Measurements from ENCODE around the gene MYO3B. TPM values are rescaled to one million over a fixed set of nuclear protein-coding genes. Genes with fewer than 3 reads are reported as not detected.

The MYO3B gene
- total and polyA plus RNA-seq, 2 donors (not counting 1 experiment from before 2014, with no cell fraction given) = not detected

DNA sequence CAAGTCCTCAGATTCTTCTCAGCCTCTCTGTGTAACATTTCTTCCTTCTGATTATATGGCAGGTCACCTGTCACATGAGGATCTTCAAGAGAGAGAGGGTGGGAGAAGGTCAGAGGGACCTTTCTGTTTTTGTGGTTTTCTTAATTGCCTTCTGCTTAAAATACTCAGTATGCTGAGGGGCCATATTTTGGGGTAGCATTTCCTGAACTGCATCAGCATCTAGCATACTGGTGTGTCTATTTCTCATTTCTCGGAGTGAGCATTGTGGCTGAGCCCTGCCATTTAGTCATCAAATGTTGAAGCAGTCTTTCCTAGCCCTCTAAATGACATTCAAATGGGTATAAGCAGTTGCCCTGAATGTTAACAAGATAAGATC lies 162.7 kb downstream of the MYO3B start:
- CTCF ChIA-PET = no interaction called here
- no peak for TF ChIP-seq EZH2 (IDR thresholded peaks at IDR 0.05; ENCODE audit: borderline replicate concordance, insufficient read depth, low read depth, low read length, poor library complexity, severe bottlenecking)
- TF ChIP-seq, protein P1, sequence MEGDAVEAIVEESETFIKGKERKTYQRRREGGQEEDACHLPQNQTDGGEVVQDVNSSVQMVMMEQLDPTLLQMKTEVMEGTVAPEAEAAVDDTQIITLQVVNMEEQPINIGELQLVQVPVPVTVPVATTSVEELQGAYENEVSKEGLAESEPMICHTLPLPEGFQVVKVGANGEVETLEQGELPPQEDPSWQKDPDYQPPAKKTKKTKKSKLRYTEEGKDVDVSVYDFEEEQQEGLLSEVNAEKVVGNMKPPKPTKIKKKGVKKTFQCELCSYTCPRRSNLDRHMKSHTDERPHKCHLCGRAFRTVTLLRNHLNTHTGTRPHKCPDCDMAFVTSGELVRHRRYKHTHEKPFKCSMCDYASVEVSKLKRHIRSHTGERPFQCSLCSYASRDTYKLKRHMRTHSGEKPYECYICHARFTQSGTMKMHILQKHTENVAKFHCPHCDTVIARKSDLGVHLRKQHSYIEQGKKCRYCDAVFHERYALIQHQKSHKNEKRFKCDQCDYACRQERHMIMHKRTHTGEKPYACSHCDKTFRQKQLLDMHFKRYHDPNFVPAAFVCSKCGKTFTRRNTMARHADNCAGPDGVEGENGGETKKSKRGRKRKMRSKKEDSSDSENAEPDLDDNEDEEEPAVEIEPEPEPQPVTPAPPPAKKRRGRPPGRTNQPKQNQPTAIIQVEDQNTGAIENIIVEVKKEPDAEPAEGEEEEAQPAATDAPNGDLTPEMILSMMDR (IDR thresholded peaks at IDR 0.05) = no peak
- Histone ChIP-seq H3K9ac (ENCODE audit: low read length) (no peak overlapping the region), H4K20me1 (ENCODE audit: control insufficient read depth, insufficient read depth, low read length, poor library complexity, severe bottlenecking) (no peaks in the 10 kb centered on the region), H3K4me1 (ENCODE audit: control insufficient read depth in 2 of 2, insufficient read depth in 2 of 2, low read length in 2 of 2) (no peaks in the 10 kb centered on the region), H3K79me2 (ENCODE audit: control insufficient read depth, insufficient read depth, low read length) (no peaks in the 10 kb centered on the region), H3K36me3 (replicated peaks in 1 of 2; ENCODE audit: control extremely low read depth in 1 of 2, control insufficient read depth in 1 of 2, extremely low read depth in 1 of 2, insufficient read depth in 2 of 2, low read length in 1 of 2) (no peaks in the 10 kb centered on the region), H3K27me3 (replicated peaks in 1 of 4; ENCODE audit: control extremely low read depth in 1 of 4, control insufficient read depth in 3 of 4, insufficient read depth in 4 of 4, low read length in 3 of 4) (peaks cover 0 to 3% (median 0%) of the 10 kb centered on the region in 4 experiments), H2AFZ (ENCODE audit: insufficient read depth, low read depth, low read length, poor library complexity, severe bottlenecking) (no peak overlapping the region), H3K4me3 (ENCODE audit: control extremely low read depth in 1 of 5, extremely low read depth in 1 of 5, insufficient read depth in 1 of 5, low read depth in 2 of 5, low read length in 4 of 5) (no peak overlapping the region), H3K9me3 (ENCODE audit: control extremely low read depth in 1 of 3, control insufficient read depth in 2 of 3, insufficient read depth in 1 of 3, low read length in 2 of 3) (no peaks in the 10 kb centered on the region), H3K27ac (ENCODE audit: low read length in 2 of 2) (no peak overlapping the region), H3K4me2 (replicated peaks; ENCODE audit: low read depth, low read length, poor library complexity, severe bottlenecking) (no peak overlapping the region)
- peaks cover 6% of the 10 kb centered on the region for H3K27me3 Mint-ChIP-seq
- H3K27ac Mint-ChIP-seq = no peak overlapping the region
- POLR2A ChIA-PET = no interaction called here
- ATAC-seq (ENCODE audit: low read depth) = no peak
- no peaks in the 10 kb centered on the region for H3K9me3 Mint-ChIP-seq (ENCODE audit: insufficient read depth)
- H3K4me3 Mint-ChIP-seq = no peak overlapping the region
- H3K4me1 Mint-ChIP-seq = no peaks in the 10 kb centered on the region
- no peak for DNase-seq
- no CpG with 5 or more reads among the region's 1 CpG for WGBS (ENCODE audit: insufficient coverage)
- intact Hi-C loops (cut with micrococcal nuclease) = no loop called here

DNA sequence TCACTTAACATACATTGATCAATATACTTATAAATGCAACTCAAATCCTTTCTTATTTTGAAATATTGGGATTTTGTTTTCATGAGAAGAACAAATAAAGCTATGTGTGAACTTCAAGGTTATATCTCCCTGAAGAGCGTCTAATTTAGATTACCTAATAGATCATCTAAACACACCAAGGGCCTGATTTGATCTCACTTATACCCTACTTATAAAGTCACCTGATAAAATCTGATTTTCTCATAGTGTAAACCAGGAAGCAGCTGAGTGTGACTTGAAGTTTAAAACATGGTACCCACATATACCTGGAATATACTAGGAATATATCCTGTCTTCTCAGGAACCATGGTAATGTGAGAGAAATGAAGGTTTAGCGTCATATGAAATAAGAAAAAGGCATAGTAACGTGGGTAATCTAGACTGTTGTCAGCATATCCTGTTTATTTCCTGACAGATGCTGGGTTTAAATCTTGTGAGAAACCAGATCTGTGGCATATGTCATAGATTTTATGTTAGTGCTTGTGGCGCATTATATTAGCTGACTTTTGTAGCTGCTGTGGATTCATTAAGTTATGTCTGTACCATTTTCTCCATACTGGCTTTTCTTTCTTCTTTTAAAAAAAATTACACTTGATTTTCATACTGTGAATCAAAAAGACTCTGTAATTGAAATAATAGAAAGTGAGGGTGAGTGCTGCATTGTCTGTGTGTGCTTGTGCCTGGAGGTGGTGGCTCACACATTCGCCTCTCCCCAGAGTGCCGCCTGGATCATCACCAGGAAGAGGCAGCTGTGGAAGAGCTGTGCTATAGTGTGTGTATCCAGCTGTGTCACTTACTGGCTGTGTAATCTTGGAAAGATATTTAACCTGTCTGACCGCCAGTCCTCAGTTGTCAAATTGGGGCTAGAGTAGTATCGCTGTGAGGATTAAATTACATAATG lies 164.0 kb downstream of the MYO3B start:
- 0% methylated on average over 1 of the region's 8 CpGs for WGBS (ENCODE audit: insufficient coverage)
- H3K4me3 ChIP-seq (ENCODE audit: control extremely low read depth in 1 of 5, extremely low read depth in 1 of 5, insufficient read depth in 1 of 5, low read depth in 2 of 5, low read length in 4 of 5) = no peak overlapping the region
- intact Hi-C loops (cut with micrococcal nuclease) = no loop called here
- ChIA-PET POLR2A (no interaction called here), CTCF (no interaction called here)
- no peak overlapping the region for H3K9ac ChIP-seq (ENCODE audit: low read length)
- no peaks in the 10 kb centered on the region for H4K20me1 ChIP-seq (ENCODE audit: control insufficient read depth, insufficient read depth, low read length, poor library complexity, severe bottlenecking)
- Mint-ChIP-seq H3K9me3 (ENCODE audit: insufficient read depth) (no peaks in the 10 kb centered on the region), H3K4me1 (no peaks in the 10 kb centered on the region), H3K27ac (no peak overlapping the region), H3K27me3 (peaks cover 6% of the 10 kb centered on the region), H3K4me3 (no peak overlapping the region)
- no peak overlapping the region for H3K27ac ChIP-seq (ENCODE audit: low read length in 2 of 2)
- no peaks in the 10 kb centered on the region for H3K4me1 ChIP-seq (ENCODE audit: control insufficient read depth in 2 of 2, insufficient read depth in 2 of 2, low read length in 2 of 2)
- no peak for DNase-seq
- H3K27me3 ChIP-seq (replicated peaks in 1 of 4; ENCODE audit: control extremely low read depth in 1 of 4, control insufficient read depth in 3 of 4, insufficient read depth in 4 of 4, low read length in 3 of 4) = peaks cover 0 to 3% (median 0%) of the 10 kb centered on the region in 4 experiments
- TF ChIP-seq EZH2 (IDR thresholded peaks at IDR 0.05; ENCODE audit: borderline replicate concordance, insufficient read depth, low read depth, low read length, poor library complexity, severe bottlenecking) = no peak
- TF ChIP-seq, protein P1 (IDR thresholded peaks at IDR 0.05) = no peak
- no peak overlapping the region for H2AFZ ChIP-seq (ENCODE audit: insufficient read depth, low read depth, low read length, poor library complexity, severe bottlenecking)
- H3K4me2 ChIP-seq (replicated peaks; ENCODE audit: low read depth, low read length, poor library complexity, severe bottlenecking) = no peak overlapping the region
- H3K9me3 ChIP-seq (ENCODE audit: control extremely low read depth in 1 of 3, control insufficient read depth in 2 of 3, insufficient read depth in 1 of 3, low read length in 2 of 3) = no peaks in the 10 kb centered on the region
- no peaks in the 10 kb centered on the region for H3K36me3 ChIP-seq (replicated peaks in 1 of 2; ENCODE audit: control extremely low read depth in 1 of 2, control insufficient read depth in 1 of 2, extremely low read depth in 1 of 2, insufficient read depth in 2 of 2, low read length in 1 of 2)
- H3K79me2 ChIP-seq (ENCODE audit: control insufficient read depth, insufficient read depth, low read length) = no peaks in the 10 kb centered on the region
- no peak for ATAC-seq (ENCODE audit: low read depth)

All from B cell (primary cell).